ENCODE data around the gene NETO2.

The NETO2 gene

DNA sequence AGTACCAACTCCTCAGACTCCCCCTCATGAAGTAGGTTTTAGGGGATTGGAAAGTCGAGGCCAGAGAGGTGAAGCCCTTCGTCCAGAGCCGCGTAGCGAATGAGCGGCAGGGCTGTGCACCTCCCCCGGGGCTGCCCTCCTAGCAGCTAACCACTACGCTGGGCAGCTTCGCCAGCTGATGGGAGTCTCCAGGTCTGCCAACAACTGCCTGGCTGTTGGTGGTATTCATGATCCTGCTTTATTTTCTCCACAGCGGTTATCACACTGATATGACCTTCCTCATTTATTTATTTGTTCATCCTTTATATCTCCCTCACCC is 773 bp upstream of the NETO2 start:
- Mint-ChIP-seq H3K36me3 (ENCODE audit: low read depth) (no peaks in the 10 kb centered on the region), H3K4me3 (peak overlapping the region; percentile 78), H3K27me3 (ENCODE audit: low read depth, poor library complexity) (peaks cover 39% of the 10 kb centered on the region), H3K4me1 (peaks cover 21% of the 10 kb centered on the region), H3K9me3 (no peaks in the 10 kb centered on the region), H3K27ac (no peak overlapping the region)
- TF ChIP-seq, protein P1, sequence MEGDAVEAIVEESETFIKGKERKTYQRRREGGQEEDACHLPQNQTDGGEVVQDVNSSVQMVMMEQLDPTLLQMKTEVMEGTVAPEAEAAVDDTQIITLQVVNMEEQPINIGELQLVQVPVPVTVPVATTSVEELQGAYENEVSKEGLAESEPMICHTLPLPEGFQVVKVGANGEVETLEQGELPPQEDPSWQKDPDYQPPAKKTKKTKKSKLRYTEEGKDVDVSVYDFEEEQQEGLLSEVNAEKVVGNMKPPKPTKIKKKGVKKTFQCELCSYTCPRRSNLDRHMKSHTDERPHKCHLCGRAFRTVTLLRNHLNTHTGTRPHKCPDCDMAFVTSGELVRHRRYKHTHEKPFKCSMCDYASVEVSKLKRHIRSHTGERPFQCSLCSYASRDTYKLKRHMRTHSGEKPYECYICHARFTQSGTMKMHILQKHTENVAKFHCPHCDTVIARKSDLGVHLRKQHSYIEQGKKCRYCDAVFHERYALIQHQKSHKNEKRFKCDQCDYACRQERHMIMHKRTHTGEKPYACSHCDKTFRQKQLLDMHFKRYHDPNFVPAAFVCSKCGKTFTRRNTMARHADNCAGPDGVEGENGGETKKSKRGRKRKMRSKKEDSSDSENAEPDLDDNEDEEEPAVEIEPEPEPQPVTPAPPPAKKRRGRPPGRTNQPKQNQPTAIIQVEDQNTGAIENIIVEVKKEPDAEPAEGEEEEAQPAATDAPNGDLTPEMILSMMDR (IDR thresholded peaks at IDR 0.05), result no peak
- no peak for DNase-seq

DNA sequence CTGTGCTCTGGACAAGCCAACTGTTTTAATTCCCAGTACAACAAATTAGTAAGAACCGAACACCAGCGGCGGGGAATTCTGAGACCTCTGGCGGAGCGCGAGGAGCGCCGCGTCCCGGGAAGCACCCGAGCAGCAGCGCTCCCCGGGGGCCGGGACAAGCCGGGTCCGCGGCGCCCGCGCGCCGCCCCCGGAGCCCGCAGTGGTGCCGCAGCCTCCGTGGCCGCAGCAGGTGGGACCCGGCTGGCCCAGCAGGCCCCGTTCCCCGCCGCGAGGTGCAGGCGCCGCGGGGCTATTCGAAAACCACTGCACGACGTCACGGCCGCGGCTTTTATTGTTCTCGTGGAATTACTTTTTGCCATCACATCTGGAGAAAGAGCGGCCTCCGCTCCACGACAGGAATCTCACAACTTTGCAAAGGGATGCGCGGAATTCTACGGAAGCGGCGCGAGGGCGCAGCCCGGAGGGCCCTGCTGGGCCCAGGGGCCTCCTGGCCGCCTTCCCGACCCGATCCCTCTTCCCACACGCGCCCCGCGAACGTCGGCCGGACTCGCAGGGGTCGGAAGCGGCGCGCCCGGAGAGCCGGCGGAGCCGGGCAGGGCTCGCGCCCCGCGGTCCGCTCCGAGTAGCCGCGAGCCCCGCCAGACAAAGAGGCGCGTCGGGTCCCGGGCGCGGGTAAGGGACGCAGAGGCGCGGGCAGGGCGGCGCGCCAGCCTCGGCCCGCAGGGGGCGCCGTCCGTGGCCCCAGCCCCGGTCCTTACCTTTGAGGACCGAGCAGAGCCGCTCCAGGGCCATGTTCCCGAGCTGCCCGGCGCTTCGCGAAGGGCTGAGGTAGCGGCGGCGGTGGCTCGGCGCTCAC is 696 bp downstream of the NETO2 start:
- Mint-ChIP-seq H3K27me3 (ENCODE audit: low read depth, poor library complexity) (peaks cover 39% of the 10 kb centered on the region), H3K4me3 (peak overlapping the region; percentile 91), H3K27ac (no peak overlapping the region), H3K36me3 (ENCODE audit: low read depth) (no peaks in the 10 kb centered on the region), H3K9me3 (no peaks in the 10 kb centered on the region), H3K4me1 (peaks cover 34% of the 10 kb centered on the region)
- DNase-seq, result peak; percentile 76
- TF ChIP-seq, protein P1 (IDR thresholded peaks at IDR 0.05), result peak; percentile 56

DNA sequence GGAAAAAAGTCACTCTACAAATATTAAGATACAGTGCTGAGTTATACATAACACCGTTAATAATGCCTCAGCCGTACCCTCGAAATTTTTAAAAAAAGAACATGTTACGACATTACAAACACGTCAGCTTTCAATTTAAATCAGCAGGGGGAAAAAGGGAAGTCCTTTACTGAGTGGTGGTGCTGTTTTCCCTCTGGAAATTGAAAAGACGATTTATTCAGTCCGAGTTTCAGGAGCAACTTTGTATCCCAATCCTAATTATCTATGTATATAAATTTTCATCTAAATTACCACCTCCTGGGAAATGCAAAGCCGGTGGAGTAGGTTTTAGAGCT is 1.3 kb downstream of the NETO2 start:
- H3K4me1 Mint-ChIP-seq, result peaks cover 34% of the 10 kb centered on the region
- no peak for DNase-seq
- no peaks in the 10 kb centered on the region for H3K36me3 Mint-ChIP-seq (ENCODE audit: low read depth)
- peaks cover 39% of the 10 kb centered on the region for H3K27me3 Mint-ChIP-seq (ENCODE audit: low read depth, poor library complexity)
- H3K27ac Mint-ChIP-seq, result no peak overlapping the region
- TF ChIP-seq, protein P1 (IDR thresholded peaks at IDR 0.05), result no peak
- H3K4me3 Mint-ChIP-seq, result peak overlapping the region; percentile 91
- H3K9me3 Mint-ChIP-seq, result no peaks in the 10 kb centered on the region

DNA sequence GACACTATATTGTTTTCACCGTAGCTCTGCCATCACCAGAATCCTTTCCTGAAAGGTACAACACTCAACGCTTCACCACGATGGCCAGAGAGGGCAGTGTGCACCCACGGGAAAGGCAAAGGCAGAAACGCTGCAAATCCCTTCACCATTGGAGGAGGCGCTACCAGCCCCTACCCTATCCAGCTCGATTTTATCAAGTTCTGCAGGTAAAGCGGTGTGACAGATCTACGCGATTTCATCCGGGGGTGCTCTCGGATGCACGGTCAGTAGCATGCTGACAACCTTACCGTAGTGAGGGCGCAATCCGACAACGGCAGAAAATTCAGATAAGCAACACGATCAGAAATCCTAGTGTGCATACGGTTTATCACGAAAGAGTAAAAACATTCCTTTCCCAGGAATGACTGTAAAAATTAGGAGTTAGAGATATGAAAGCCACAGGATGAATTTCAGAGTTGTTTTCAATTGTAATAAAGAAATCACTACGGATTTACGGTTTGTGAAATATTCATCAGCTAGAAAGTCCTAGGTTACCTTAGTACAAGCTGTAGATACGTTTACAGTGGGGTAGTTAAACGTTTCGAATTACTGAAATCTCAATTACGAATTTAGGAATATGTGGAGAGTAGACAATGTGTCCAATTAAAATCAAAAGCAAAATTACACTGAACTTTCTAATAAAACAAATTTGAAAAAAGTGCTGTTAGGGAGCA is 1.8 kb downstream of the NETO2 start:
- Mint-ChIP-seq H3K27ac (peak overlapping the region; percentile 55), H3K27me3 (ENCODE audit: low read depth, poor library complexity) (peaks cover 36% of the 10 kb centered on the region), H3K36me3 (ENCODE audit: low read depth) (no peaks in the 10 kb centered on the region), H3K9me3 (no peaks in the 10 kb centered on the region), H3K4me1 (peaks cover 34% of the 10 kb centered on the region), H3K4me3 (peak overlapping the region; percentile 91)
- peak; percentile 83 for DNase-seq
- TF ChIP-seq, protein P1 (IDR thresholded peaks at IDR 0.05), result peak; percentile 88

DNA sequence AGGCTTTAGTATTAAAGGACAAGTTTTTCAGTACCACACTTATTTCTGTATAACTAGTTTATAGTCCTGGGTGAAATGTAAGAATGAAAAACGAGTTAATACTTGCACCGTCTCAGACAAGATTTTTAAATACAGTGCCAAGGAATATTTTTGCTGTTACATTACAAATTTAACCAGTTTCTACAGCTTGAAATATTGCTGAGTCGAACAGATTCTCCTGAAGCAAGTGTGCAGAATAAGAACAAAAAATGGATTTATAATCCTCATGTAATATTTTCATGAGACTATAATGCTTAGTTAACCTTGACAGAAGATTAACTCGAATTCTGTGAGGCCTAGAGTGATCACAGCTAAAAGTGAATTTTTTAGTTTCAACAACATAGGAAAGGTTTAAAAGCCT is 3.1 kb downstream of the NETO2 start:
- no peaks in the 10 kb centered on the region for H3K36me3 Mint-ChIP-seq (ENCODE audit: low read depth)
- H3K27me3 Mint-ChIP-seq (ENCODE audit: low read depth, poor library complexity), result peaks cover 26% of the 10 kb centered on the region
- no peak overlapping the region for H3K27ac Mint-ChIP-seq
- H3K4me3 Mint-ChIP-seq, result no peak overlapping the region
- H3K4me1 Mint-ChIP-seq, result peaks cover 34% of the 10 kb centered on the region
- DNase-seq, result no peak
- TF ChIP-seq, protein P1 (IDR thresholded peaks at IDR 0.05), result no peak
- H3K9me3 Mint-ChIP-seq, result no peaks in the 10 kb centered on the region

Measured in nephron progenitor cell (in vitro differentiated cells).